Measurements from ENCODE around the gene PGS1. TPM values are rescaled to one million over a fixed set of nuclear protein-coding genes. Genes with fewer than 3 reads are reported as not detected.

PGS1 gene
- total and polyA plus RNA-seq, 10 of the 15 experiments (the other 5 are each of a cell fraction or from before 2014, with no cell fraction given): 1.3 to 37.6 (median 27.4) TPM

- ATAC-seq (no peak), DNase-seq (ENCODE audit: low read depth, low spot score) (no peak), FAIRE-seq (no peak)
- no peaks in the 10 kb centered on the region for H3K79me2 ChIP-seq (ENCODE audit: control insufficient read depth, insufficient read depth, low read length)
- H3K9me3 ChIP-seq (replicated peaks; ENCODE audit: control insufficient read depth, insufficient read depth, low read length): no peaks in the 10 kb centered on the region
- ChIA-PET SMC1A (ENCODE audit: uncharacterized antibody, unreplicated experiment) (interaction anchor here (0.8 kb wide), 1 partner anchor 160 kb away, joined by 3 read pairs; no protein-coding TSS in a partner anchor), CTCF (interaction anchor here (0.7 kb wide), 1 partner anchor 49 kb away, joined by 3 read pairs; no protein-coding TSS in a partner anchor), RAD21 (ENCODE audit: unreplicated experiment) (no interaction called here), POLR2A (no interaction called here)
- TF ChIP-seq MAX (IDR thresholded peaks at IDR 0.05; ENCODE audit: low read depth, low read length) (no peak), NRF1 (conservative IDR thresholded peaks at IDR 0.05; ENCODE audit: low read depth, low read length) (no peak), STAT3 (IDR thresholded peaks at IDR 0.05; ENCODE audit: low read depth, low read length) (no peak)
- no TSS peak for BruUV-seq (replicated peaks)
- H4K20me1 ChIP-seq (ENCODE audit: control insufficient read depth, insufficient read depth): no peaks in the 10 kb centered on the region
- H3K27me3 ChIP-seq (replicated peaks in 1 of 2; ENCODE audit: control insufficient read depth in 2 of 2, insufficient read depth in 2 of 2, low read length in 1 of 2): no peaks in the 10 kb centered on the region
- in situ Hi-C loops (cut with MboI) (no loop called here), intact Hi-C loops (cut with micrococcal nuclease; ENCODE audit: unreplicated experiment) (no loop called here)
- no peaks in the 10 kb centered on the region for H3K4me1 ChIP-seq (ENCODE audit: control insufficient read depth, insufficient read depth, low read length)
- 53% methylated on average over 20 of the region's 20 CpGs for WGBS (ENCODE audit: insufficient coverage, insufficient replicate concordance, low lambda C conversion rate, missing lambda C conversion rate)
- no peaks in the 10 kb centered on the region for H3K36me3 ChIP-seq (ENCODE audit: control insufficient read depth in 2 of 2, insufficient read depth in 2 of 2, low read length in 1 of 2)
- no peak overlapping the region for H3K4me3 ChIP-seq
- H3K4me2 ChIP-seq (ENCODE audit: control insufficient read depth, insufficient read depth): no peak overlapping the region
- no peak overlapping the region for H3K9ac ChIP-seq (ENCODE audit: control insufficient read depth, insufficient read depth, low read length)
- no peak overlapping the region for H3K27ac ChIP-seq (ENCODE audit: control insufficient read depth, insufficient read depth)
- H2AFZ ChIP-seq (ENCODE audit: control insufficient read depth, low read depth, low read length): no peak overlapping the region
Measured at GRCh38 chr17:78444392-78444791, 65.9 kb downstream of the PGS1 start.

- no peak overlapping the region for H3K9ac ChIP-seq (ENCODE audit: control insufficient read depth, insufficient read depth, low read length)
- in situ Hi-C loops (cut with MboI): no loop called here
- FAIRE-seq (no peak), DNase-seq (ENCODE audit: low read depth, low spot score) (no peak), ATAC-seq (no peak)
- H3K27me3 ChIP-seq (replicated peaks in 1 of 2; ENCODE audit: control insufficient read depth in 2 of 2, insufficient read depth in 2 of 2, low read length in 1 of 2): no peaks in the 10 kb centered on the region
- no peak overlapping the region for H3K27ac ChIP-seq (ENCODE audit: control insufficient read depth, insufficient read depth)
- H4K20me1 ChIP-seq (ENCODE audit: control insufficient read depth, insufficient read depth): no peaks in the 10 kb centered on the region
- RAD21 ChIA-PET (ENCODE audit: unreplicated experiment): interaction anchor here (0.6 kb wide), 1 partner anchor 151 kb away, joined by 3 read pairs; no protein-coding TSS in a partner anchor
- CTCF ChIA-PET: no interaction called here
- intact Hi-C loops (cut with micrococcal nuclease; ENCODE audit: unreplicated experiment): loop anchor here (5.0 kb wide), 1 partner anchor 40 kb away; no protein-coding TSS in a partner anchor
- SMC1A ChIA-PET (ENCODE audit: uncharacterized antibody, unreplicated experiment): no interaction called here
- peaks cover 10% of the 10 kb centered on the region for H3K4me1 ChIP-seq (ENCODE audit: control insufficient read depth, insufficient read depth, low read length)
- POLR2A ChIA-PET: no interaction called here
- H3K79me2 ChIP-seq (ENCODE audit: control insufficient read depth, insufficient read depth, low read length): no peaks in the 10 kb centered on the region
- no peak overlapping the region for H3K4me2 ChIP-seq (ENCODE audit: control insufficient read depth, insufficient read depth)
- H2AFZ ChIP-seq (ENCODE audit: control insufficient read depth, low read depth, low read length): no peak overlapping the region
- H3K4me3 ChIP-seq: no peak overlapping the region
- WGBS (ENCODE audit: insufficient coverage, insufficient replicate concordance, low lambda C conversion rate, missing lambda C conversion rate): 34% methylated on average over 7 of the region's 7 CpGs
- no TSS peak for BruUV-seq (replicated peaks)
- no peaks in the 10 kb centered on the region for H3K9me3 ChIP-seq (replicated peaks; ENCODE audit: control insufficient read depth, insufficient read depth, low read length)
- no peaks in the 10 kb centered on the region for H3K36me3 ChIP-seq (ENCODE audit: control insufficient read depth in 2 of 2, insufficient read depth in 2 of 2, low read length in 1 of 2)
- no peak for TF ChIP-seq RFX5 (IDR thresholded peaks at IDR 0.05; ENCODE audit: low read depth, low read length)
- TF ChIP-seq CBX5 (IDR thresholded peaks at IDR 0.05; ENCODE audit: low read depth): no peak
- no peak for TF ChIP-seq IRF5 (IDR thresholded peaks at IDR 0.05; ENCODE audit: borderline replicate concordance)
- TF ChIP-seq ATF7 (IDR thresholded peaks at IDR 0.05; ENCODE audit: low read depth): no peak
- TF ChIP-seq POLR2A (IDR thresholded peaks at IDR 0.05; ENCODE audit: low read depth, low read length): no peak
- no peak for TF ChIP-seq JUNB (IDR thresholded peaks at IDR 0.05)
- TF ChIP-seq HSF1 (IDR thresholded peaks at IDR 0.05; ENCODE audit: low read depth, low read length): no peak
- no peak for TF ChIP-seq CHD2 (IDR thresholded peaks at IDR 0.05; ENCODE audit: borderline replicate concordance, low read depth, low read length)
- TF ChIP-seq IKZF2 (IDR thresholded peaks at IDR 0.05): no peak
- TF ChIP-seq CEBPB (IDR thresholded peaks at IDR 0.05; ENCODE audit: borderline replicate concordance in 1 of 2, low read depth in 2 of 2, low read length in 2 of 2): no peak
- TF ChIP-seq E4F1 (IDR thresholded peaks at IDR 0.05; ENCODE audit: borderline replicate concordance, partially characterized antibody): no peak
Measured at GRCh38 chr17:78446833-78447232, 68.4 kb downstream of the PGS1 start.
